ENCODE measurements around the gene LRRC38. TPM values are rescaled to one million over a fixed set of nuclear protein-coding genes. Genes with fewer than 3 reads are reported as not detected.

LRRC38 gene
- total and polyA plus RNA-seq, 2 of the 8 experiments (the other 6 are each of a cell fraction or from before 2014, with no cell fraction given) = 0.17 to 0.63 TPM

DNA sequence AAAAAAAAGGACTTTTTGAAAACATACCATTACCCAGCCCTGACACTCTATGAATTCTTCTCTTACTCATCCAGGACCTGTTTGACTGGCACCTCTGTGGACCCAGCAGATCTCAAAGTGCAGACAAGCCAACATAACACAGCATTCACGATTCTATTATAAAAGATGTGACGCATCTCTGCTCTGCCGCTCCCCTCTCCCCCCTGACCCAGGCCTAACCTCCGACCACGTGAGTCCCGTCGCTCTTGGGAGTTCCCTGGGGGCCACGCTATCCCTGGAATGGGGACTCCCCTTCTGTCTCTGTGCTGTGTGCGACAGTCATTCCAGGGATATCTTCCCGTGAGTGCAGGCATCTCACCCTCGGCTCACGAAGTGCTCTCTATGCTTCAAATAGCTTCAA, 21.1 kb downstream of the LRRC38 start:
- no peak overlapping the region for H2BK120ac ChIP-seq (replicated peaks; ENCODE audit: low read depth, low read length)
- H3K23ac ChIP-seq (ENCODE audit: insufficient read length) = no peak overlapping the region
- 73% methylated on average over 12 of the region's 12 CpGs; no CpG with 5 or more reads in 1 of the 2 experiments for WGBS, 2 experiments (ENCODE audit: extremely low coverage in 1 of 2, insufficient coverage in 1 of 2, insufficient read length in 1 of 2, insufficient replicate concordance in 2 of 2, low coverage in 1 of 2, low lambda C conversion rate in 2 of 2, missing lambda C conversion rate in 1 of 2)
- FAIRE-seq (no peak), DNase-seq (ENCODE audit: low read depth in 1 of 2, low spot score in 2 of 2) (no peak)
- no peaks in the 10 kb centered on the region for H3K4me1 ChIP-seq (replicated peaks in 1 of 4; ENCODE audit: control insufficient read depth in 3 of 4, insufficient read depth in 4 of 4, low read length in 3 of 4)
- POLR2A ChIA-PET (ENCODE audit: partially characterized antibody) = no interaction called here
- H3K4me3 ChIP-seq (ENCODE audit: extremely low read depth in 1 of 4, insufficient read depth in 2 of 4, low read depth in 3 of 4, low read length in 4 of 4) = no peak overlapping the region
- H2BK5ac ChIP-seq (ENCODE audit: low read depth, low read length) = no peak overlapping the region
- CTCF ChIA-PET (ENCODE audit: partially characterized antibody) = no interaction called here
- H2BK15ac ChIP-seq (ENCODE audit: low read length) = no peak overlapping the region
- no peaks in the 10 kb centered on the region for H3K36me3 ChIP-seq (ENCODE audit: control insufficient read depth in 2 of 4, insufficient read depth in 4 of 4, low read length in 3 of 4)
- no peaks in the 10 kb centered on the region for H3K79me1 ChIP-seq (ENCODE audit: low read depth, low read length)
- no peak overlapping the region for H2AK5ac ChIP-seq (ENCODE audit: low read depth, low read length)
- no peak overlapping the region for H4K91ac ChIP-seq (replicated peaks; ENCODE audit: insufficient read length, low read length)
- no peak overlapping the region for H3K4me2 ChIP-seq (ENCODE audit: insufficient read depth in 1 of 2, low read depth in 2 of 2, low read length in 2 of 2)
- H4K5ac ChIP-seq (ENCODE audit: insufficient read length, low read depth, low read length) = no peak overlapping the region
- H4K20me1 ChIP-seq (replicated peaks in 1 of 2; ENCODE audit: control insufficient read depth in 1 of 2, insufficient read depth in 2 of 2, low read length in 2 of 2) = no peaks in the 10 kb centered on the region
- no peak overlapping the region for H3K4ac ChIP-seq (replicated peaks; ENCODE audit: insufficient read length, low read depth, low read length)
- no peak overlapping the region for H3K56ac ChIP-seq (replicated peaks; ENCODE audit: insufficient read length, low read depth, low read length)
- no peak overlapping the region for H2AFZ ChIP-seq (ENCODE audit: low read length)
- no peak overlapping the region for H3K18ac ChIP-seq (ENCODE audit: extremely low read depth, low read length)
- no peaks in the 10 kb centered on the region for H3K27me3 ChIP-seq (replicated peaks in 1 of 4; ENCODE audit: control insufficient read depth in 3 of 4, extremely low read depth in 1 of 4, insufficient read depth in 3 of 4, low read length in 3 of 4)
- H3K27ac ChIP-seq (ENCODE audit: low read depth, low read length) = no peak overlapping the region
- no peak overlapping the region for H4K8ac ChIP-seq (ENCODE audit: extremely low read depth, insufficient read depth, low read length)
- H2BK20ac ChIP-seq (ENCODE audit: low read length) = no peak overlapping the region
- no peak overlapping the region for H3K14ac ChIP-seq (ENCODE audit: insufficient read length)
- no peaks in the 10 kb centered on the region; the same call in 1 of the 2 replicates for H3K23me2 ChIP-seq (ENCODE audit: low read depth, low read length)
- H3K79me2 ChIP-seq (ENCODE audit: control insufficient read depth in 1 of 2, insufficient read depth in 2 of 2, low read length in 2 of 2) = no peaks in the 10 kb centered on the region
- no peak overlapping the region for H3K9ac ChIP-seq (replicated peaks in 1 of 4; ENCODE audit: extremely low read depth in 1 of 4, low read depth in 3 of 4, low read length in 3 of 4)
- no peak overlapping the region for H2BK12ac ChIP-seq (ENCODE audit: low read depth, low read length)
- peaks cover 4 to 12% of the 10 kb centered on the region in 2 experiments; a peak in 3 of 4 replicates for H3K9me3 ChIP-seq (ENCODE audit: insufficient read depth in 2 of 2, low read depth in 1 of 2, low read length in 1 of 2)
- TF ChIP-seq POLR2A (IDR thresholded peaks at IDR 0.05; ENCODE audit: control extremely low read depth in 1 of 2, low read depth in 2 of 2, low read length in 2 of 2) (no peak), POU5F1 (IDR thresholded peaks at IDR 0.05; ENCODE audit: low read depth, low read length) (no peak)
